ENCODE data around the gene PLOD1. TPM values are rescaled to one million over a fixed set of nuclear protein-coding genes. Genes with fewer than 3 reads are reported as not detected.
A peak's percentile ranks its signal among the peaks of the same experiment; 100 is the strongest.
"Not testable (repeated sequence)": the region's sequence is repeated elsewhere in the genome, so short reads cannot be mapped to it uniquely, and the experiment has no call there.

Gene PLOD1
- 238 TPM for total RNA-seq (ENCODE audit: insufficient read depth, low replicate concordance)

DNA sequence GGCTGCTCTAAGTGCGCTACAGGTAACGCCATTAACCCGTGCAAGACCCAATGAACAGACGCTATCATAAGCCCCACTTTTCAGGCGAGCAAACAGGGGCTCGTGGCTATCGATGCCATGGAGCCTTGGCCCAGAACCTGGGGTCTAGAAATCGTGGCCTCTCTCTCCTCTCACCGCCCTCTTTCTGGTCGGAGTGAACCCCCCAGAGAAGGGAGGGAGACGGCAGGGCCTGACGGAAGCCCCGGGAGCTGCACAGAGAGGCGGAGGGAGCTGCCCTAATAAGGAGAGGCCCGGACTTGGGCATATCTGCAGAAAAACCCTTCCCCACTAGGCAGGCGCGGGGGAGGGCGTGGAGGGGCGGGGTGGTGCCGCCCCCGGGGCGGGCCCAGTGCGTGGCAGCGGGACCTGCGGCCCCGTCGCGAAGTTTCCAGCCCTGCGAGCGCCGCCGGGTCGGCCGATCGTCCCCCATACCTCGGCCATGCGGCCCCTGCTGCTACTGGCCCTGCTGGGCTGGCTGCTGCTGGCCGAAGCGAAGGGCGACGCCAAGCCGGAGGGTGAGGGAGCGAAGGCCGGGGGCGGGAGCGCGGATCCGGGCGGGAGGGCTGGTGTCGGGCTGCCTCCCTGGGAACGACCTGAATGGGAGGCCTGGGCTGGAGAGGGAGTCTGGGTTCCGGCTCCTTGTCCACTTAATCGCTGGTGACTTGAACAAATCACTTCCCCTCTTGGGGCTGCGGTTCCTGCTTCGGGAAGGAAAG, at the start of gene PLOD1:
PLOD1 (plus strand) TSS at position 416 of the 755 bp plus-strand sequence; CDS start at position 479, 63 bp downstream.
- DNase-seq (ENCODE audit: low spot score): peak; percentile 96

DNA sequence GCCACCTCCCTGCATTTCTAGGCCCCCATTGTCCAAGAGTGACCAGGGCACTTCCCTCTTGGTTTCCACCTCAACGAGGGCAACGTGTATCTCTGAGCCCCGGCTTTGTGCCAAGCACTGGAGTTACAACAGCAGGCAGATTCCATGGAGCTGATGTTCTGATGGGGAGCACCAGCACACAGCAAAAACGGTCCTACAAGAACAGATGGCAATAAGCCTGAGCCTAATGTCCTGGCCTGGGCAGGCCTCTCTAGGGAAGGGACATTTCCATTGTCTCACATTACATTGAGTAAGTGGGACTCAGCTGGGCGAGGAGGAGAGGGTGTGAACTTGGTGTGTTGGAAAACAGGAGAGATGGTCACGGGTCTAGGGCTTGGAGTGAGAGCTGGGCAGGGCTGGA, 48.6 kb upstream of the PLOD1 start:
- no peak for DNase-seq (ENCODE audit: low spot score)

DNA sequence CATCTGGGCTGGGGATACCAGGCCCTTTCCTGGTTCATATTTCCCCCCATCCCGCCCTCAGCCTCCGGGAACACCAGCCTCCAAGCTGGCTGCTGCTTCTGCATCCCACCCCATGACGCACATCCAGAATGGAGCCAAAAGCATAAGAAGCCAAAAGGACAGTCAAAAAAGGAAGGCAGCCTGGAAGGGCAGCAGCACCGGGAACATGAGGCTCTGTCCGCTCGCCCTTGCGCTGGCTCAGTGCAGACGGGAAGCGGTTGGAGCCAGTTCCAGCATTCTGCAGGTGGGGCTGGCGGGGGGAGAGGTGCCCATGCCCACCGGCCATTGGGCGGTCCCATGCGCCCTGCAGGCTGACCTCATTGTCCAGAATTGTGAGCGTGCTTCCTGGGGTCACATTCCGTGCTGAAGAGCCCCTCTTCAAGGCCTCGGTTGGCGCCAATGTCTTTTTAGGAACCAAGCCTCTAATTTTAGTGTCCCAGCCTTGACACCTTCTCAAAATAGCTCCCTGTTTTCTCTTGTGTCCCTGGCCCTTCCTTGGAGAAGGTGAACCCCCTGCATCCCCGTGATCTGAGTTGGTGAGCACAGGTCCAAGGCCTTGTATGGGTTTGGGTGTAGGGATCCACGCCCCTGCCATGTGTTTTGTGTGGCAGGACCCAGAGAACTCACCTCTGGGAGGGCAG, 47.4 kb upstream of the PLOD1 start:
- DNase-seq (ENCODE audit: low spot score): no peak

DNA sequence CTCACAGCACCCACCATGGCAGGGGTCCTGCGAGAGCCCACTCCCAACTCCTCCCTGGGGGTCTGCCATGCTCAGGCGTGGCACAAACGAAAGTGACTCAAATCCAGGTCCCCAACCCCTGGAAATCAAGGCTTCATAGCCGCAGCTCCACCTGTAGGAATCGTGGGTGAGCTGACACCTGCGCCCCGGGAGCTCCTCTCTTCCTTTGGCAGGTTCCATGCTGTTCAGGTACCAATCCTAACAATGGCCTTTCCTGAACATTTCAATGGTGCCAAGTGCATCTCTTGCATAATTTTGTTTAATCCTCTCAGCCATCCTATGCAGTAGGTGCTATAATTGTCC, 46.9 kb upstream of the PLOD1 start:
- DNase-seq (ENCODE audit: low spot score): no peak

DNA sequence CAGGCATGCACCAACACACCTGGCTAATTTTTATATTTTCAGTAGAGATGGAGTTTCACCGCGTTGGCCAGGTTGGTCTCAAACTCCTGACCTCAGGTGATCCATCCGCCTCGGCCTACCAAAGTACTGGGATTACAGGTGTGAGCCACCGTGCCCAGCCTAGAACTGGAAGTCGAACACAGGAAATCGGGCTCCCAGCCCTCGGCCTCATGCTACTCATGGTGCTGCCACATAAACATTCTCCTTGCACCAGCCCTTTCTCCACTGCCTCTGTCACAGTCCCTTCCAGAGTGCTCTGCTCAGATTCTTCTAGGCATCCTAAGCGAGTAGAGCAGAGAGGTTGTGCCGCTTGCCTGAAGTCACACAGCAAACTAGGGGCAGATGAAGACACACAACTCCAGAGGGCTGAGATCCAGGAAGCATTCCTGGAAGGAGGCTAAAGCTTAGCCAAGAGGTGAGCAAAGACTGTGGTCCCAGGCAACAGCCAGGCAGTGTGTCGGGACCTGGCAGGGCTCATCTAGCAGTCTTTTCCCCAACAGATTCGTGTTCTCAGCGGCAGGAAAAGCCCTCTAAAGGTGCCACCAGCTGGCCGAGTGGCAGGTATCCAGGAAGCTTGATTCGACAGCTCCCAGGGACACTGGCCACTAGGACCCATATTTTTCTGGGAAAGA, 46.2 kb upstream of the PLOD1 start:
- DNase-seq (ENCODE audit: low spot score): no peak

DNA sequence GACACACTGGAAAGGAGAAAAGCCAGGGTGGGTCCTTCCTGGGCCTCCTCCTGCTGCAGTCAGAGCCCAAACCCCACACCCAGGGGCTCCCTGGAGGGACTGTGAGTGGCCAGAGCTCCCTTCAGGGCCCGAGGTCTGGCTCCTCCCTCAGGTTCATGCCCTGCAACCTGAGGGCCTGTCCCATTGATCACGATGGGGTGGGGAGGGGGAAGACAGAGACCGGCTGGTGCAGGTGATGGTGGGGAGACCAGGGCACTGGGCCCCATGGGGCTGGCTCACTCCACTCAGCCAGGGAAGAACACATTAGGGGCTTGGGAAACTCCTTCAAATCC, 45.7 kb upstream of the PLOD1 start:
- DNase-seq (ENCODE audit: low spot score): no peak

DNA sequence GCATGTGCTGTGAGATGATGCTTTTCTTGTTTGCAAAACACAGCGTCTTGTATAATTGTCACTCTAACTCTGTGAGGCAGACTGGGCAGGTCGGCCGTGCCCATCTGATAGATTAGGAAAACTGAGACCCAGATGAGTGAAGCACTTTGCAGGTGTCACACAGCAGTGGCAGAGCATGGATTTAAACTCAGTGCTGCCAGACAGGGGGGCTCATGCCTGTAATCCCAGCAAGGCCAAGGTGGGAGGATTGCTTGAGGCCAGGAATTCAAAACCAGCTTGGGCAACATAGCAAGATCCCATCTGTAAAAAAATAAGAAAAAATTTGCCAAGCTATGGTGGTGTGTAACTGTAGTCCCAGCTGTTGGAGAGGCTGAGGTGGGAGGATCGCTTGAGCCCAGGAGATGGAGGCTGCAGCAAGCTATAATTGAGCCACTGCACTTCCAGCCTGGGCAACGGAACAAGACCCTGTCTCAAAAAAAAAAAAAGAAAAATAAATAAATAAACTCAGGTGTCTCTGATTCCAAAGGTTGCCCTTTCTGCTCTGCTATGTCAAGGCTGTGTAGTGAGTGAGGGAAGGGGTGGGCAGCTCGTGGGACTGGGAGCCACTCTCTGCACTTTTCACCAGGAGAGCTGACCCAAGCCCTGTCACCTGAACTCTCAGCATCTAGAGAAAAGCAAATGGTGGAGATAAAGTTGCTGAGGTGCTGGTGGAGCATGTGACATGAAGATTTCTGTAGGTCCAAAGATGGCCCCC, 42.9 kb upstream of the PLOD1 start:
- no peak for DNase-seq (ENCODE audit: low spot score)

DNA sequence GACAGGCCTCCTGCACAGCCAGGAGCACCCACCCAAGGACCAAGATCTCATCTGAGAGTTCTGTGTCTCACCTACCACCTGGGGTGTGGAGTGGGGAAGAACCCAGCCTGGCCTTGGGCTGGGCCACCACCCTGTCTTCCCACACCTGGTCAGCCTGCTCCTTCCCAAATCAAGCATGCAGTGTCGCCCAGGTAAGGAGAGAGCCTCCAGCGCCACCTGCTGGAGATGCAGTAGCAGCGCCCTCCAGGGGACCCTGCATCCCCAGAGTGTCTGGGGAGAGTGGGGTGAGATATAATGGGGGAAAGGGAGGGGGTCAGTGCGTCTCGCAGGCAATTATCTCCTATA, 40.6 kb upstream of the PLOD1 start:
- peak; percentile 14 for DNase-seq (ENCODE audit: low spot score)

DNA sequence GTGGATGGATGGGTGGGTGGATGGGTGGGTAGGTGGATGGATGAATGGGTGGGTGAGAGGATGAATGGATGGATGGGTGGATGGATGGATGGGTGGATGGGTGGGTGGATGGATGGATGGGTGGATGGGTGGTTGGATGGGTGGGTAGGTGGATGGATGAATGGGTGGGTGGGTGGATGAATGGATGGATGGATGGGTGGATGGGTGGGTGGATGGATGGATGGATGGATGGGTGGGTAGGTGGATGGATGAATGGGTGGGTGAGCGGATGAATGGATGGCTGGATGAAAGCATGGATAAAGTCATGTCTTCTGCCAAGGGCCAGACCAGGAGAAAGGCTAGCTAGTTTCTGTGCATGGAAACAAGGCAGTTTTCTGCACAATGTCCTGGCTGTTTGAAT, 40.0 kb upstream of the PLOD1 start:
- DNase-seq (ENCODE audit: low spot score): not testable (repeated sequence)

DNA sequence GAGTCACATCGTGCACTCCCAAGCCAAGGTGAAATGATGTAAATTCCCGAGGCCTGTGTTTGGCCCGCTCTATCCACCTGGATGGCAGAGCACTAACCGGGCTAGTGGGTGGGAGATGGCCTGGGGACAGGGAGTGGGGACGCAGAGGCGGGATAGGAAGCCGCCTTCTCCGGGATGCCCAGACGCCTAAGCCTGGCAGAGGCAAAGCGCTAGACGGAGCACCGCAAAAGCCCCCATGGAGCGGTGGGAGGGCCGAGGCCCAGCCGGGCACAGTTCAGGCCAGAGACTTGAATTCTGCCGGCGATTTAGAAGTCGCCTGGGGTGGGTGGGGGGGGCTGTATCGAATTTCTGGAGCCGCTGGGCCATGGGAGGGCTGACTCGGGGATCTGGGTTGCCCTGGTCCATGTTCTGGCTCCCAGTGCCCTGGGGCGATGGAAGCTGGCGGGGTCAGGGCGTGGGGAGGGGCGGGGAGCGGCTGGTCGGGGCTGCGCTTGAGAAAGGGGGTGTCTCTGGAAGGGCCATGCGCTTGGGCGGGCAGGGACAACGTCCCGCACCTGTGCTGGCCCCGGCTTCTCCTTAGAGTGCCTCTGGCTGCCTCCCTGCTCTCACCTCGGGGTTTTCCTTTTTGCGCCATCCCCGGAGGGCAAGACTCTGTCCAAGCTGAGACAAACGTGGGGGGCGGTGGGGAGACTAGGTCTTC, 36.3 kb upstream of the PLOD1 start:
- DNase-seq (ENCODE audit: low spot score): no peak

DNA sequence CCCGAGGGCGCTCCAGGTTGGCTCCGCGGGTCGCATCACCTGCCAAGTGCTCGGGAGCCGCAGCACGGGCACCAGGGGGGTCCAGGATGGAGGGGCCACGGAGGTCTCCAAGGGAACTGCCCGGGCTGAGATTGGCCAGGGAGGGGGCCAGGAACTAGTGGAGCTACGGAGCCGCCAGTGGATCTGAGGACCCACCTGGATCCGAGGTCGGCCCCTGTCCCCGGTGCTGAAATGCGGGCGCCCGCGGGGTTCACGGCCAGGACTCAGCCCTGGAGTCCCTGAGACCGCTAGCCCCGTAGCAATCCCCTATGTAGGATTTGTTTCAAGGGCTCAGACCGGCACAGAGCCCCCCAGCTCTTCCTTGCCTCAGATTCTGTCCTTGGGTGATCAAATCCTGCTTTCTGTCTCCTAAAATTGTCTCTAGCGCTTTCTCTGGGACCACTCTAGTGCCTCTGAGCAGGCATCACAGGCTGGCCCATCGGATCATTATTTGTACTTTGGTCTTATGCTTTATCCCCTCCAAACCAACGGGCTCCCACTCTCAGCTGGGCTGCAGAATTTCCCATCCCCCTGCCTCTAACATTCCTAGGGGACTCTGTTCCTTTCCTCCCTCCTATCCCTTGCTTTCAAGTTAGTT, 35.6 kb upstream of the PLOD1 start:
- no peak for DNase-seq (ENCODE audit: low spot score)

DNA sequence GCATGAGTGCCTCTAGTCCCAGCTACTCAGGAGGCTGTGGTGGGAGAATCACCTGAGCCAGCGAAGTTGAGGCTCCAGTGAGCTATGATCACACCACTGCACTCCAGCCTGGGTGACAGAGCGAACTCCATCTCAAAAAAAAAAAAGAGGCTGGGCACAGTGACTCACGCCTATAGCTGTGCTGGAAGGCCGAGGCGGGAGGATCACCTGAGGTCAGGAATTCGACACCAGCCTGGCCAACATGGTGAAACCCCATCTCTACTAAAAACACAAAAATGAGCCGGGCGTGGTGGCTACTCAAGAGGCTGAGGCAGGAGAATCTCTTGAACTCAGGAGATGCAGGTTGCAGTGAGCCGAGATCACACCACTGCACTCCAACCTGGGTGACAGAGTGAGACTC, 33.1 kb upstream of the PLOD1 start:
- not testable (repeated sequence) for DNase-seq (ENCODE audit: low spot score)

DNA sequence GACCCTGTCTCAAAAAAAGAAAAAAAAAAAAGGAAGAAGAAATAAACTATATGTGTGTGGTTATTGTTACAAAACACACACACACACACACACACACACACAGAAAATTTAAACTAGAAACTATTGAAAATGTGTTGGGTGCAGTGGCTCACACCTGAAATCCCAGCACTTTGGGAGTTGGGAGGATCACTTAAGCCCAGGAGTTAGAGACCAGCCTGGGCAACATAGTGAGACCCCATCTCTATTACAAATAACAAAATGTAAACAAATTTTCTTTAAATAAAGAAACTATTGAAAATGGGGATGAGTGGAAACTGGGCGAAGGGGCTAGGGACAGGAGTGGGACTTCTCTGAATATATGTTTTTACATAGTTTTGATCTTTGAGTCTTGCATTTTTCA, 31.3 kb upstream of the PLOD1 start:
- DNase-seq (ENCODE audit: low spot score): no peak

DNA sequence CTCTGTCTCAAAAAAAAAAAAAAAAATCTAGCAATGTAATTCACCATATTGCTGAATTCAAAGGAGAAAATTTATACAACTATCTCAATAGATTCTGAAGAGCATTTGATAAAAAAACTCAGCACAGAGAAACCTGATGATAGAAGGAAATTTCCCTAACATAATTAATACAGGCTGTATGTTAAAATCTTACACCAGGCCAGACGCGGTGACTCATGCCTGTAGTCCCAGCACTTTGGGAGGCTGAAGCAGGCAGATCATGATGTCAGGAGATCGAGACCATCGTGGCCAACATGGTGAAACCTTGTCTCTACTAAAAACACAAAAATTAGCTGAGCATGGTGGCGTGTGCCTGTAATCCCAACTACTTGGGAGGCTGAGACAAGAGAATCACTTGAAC, 30.4 kb upstream of the PLOD1 start:
- DNase-seq (ENCODE audit: low spot score): not testable (repeated sequence)

DNA sequence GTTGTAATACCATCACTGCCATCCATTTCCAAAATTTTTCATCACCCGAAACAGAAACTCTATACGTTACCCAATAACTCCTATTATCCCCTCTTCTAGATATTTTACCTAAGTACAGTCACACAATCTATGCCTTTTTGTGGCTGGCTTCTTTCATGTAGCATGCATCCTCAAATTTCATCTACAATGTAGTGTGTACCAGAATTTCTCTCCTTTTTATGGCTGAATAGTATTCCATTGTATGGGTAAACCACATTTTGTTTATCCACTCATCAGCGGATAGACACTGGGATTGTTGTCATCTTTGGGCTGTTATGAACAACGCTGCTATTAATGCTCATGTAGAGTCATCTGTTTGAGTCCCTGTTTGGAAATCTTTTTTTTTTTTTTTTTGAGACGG, 29.5 kb upstream of the PLOD1 start:
- no peak for DNase-seq (ENCODE audit: low spot score)

DNA sequence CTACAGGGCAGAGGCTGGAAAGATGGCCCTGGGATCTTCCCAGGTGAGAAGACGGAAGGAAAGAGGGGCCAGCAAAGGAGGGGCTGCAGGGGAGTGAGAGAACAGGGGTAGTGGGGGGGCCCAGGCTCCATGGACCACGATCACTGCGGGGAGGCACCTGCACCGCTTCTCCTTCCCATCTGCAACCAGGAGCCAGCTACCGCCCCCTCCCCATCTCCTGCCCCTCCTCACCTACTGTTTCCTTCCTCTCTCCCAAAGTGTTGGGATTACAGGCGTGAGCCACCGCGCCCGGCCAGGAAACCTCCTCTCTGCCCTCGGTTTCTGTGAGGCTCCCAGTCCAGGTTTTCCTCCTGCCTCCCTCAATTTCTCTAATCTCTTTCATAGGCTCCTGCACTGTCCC, 27.6 kb upstream of the PLOD1 start:
- DNase-seq (ENCODE audit: low spot score): no peak

DNA sequence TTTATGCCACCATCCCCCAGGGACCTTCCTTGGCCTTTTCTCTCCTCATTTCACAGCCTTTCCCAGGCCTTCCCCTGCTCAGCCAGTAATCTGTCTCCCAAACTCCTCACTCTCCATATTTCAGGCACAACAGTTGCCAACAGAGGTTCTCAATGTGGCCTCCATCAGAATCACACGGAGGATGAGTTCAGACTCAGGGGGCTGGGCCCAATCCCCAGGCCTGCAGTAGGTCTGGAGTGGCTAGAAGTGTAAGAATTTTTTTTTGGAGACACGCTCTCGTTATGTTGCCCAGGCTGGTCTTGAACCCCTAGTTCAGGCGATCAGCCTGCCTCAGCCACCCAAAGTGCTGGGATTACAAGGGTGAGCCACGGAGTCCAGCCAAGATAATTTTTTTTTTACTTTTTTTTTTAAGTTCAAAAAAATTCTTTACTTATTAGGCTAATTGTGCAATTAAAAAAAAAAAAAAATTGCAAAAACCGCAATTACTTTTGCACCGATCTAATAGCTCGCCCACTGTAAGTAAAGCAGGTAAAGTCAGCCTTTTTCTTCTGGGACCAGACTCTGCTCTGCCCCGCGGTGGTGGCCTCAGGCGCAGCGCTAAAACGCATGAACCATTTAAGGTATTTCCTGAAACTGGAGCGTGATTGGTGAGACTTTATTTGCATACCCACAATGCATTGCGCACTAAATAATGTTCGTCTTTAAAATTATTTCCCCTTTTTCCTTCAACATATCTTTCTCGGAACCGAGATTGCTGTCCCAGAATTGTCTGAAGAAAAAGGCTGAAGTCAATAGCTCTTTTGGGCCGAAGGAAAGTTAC, 27.0 kb upstream of the PLOD1 start:
- peak; percentile 98 for DNase-seq (ENCODE audit: low spot score)

DNA sequence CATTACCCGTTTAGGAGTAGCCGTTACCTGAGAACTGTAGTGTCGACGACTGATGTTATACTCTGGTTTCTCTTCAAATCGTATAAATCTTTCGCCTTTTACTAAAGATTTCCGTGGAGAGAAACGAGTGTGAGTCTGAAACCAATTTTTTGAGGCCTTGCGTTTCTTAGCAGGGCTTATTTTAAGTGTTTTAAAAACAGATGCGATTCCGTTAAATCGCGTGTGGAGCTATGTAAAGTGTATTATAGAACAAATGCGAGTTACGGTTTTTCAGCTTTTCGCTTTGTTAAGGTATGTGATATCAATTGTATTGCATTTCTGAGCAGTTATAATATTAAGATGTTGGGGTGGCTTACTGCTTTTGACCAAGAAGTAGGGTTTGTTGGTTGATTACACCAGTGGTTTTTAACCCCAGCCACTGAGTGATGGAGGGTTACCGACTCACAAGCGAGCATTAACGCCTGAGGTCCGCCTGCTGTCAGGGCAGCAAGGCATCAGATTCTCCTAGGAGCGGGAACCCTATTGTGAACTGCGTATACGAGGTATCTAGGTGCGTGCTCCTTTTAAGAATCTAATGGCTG, 26.3 kb upstream of the PLOD1 start:
- peak; percentile 97 for DNase-seq (ENCODE audit: low spot score)

DNA sequence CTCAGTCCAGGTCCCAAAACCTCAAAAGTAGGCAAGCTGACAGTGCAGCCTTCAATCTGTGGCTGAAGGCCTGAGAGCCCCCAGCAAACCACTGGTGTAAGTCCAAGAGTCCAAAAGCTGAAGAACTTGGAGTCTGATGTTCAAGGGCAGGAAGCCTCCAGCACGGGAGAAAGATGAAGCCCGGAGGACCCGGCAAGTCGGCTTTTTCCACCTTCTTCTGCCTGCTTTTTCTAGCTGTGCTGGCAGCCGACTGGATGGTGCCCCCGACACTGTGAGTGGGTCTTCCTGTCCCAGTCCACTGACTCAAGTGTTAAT, 23.6 kb upstream of the PLOD1 start:
- DNase-seq (ENCODE audit: low spot score): not testable (repeated sequence)

DNA sequence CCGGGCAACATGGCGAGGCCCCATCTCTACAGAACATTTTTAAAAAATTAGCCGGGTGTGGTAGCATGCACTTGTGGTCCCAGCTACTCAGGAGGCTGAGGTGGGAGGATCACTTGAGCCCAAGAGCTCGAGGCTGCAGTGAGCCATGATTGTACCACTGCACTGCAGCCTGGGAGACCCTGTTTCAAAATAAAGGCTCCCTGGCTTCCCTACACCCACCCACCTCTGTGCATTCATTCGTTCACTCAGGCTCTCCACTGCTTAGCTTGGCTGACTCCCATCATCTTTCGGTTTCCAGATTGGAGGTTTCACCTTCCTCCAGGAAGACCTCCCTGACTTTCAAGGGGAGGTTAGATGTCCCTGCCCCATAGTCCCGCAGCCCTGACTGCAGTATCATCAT, 22.5 kb upstream of the PLOD1 start:
- DNase-seq (ENCODE audit: low spot score): no peak

Measured in umbilical cord (tissue), 2 donors.